Measurements from ENCODE around the gene PKP4. TPM values are rescaled to one million over a fixed set of nuclear protein-coding genes. Genes with fewer than 3 reads are reported as not detected.

The PKP4 gene
- total RNA-seq, 4 donors from 2014 or later: 64.1 to 152 (median 90.2) TPM

DNA sequence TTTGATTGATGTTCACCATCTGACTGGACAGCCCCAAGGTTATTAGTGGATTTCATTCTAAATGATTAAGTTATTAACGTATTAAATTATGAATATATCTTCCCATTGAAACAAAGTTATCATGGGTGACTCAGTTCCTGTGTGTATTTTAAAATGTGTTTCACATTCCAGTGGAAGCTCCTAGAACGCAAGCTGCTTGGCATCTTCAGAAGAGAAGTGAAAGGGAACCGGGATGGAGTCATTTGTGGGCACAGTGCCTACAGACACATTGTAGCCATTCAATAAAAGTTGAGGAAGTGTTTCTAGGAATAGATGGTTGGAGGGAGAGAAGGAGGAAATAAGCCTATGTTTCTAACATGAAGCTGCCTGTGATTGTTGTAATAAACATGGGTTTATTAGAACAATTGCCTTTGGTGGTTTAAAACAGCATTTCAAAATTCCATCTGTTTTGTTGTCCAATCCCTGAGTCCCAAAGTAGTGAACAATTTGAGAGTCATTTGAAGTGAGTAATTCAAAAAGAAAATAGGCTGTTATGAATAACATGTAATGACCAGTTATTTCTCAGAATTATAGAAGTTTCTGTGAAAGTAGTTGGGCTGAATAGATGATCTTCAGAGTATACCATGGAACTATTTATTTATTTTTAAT lies 143.5 kb downstream of the PKP4 start:
- no peak for DNase-seq (ENCODE audit: low spot score in 2 of 2)
- no peaks in the 10 kb centered on the region for H3K9me3 ChIP-seq
- no peak overlapping the region for H3K27ac ChIP-seq
- no peaks in the 10 kb centered on the region for H3K36me3 ChIP-seq
- WGBS: 9% methylated on average over 3 of the region's 3 CpGs
- no peak overlapping the region for H3K4me3 ChIP-seq
- peaks cover 16% of the 10 kb centered on the region for H3K4me1 ChIP-seq
- H3K27me3 ChIP-seq: no peaks in the 10 kb centered on the region
- no peak for TF ChIP-seq POLR2A (IDR thresholded peaks at IDR 0.05)
- TF ChIP-seq, protein P1, sequence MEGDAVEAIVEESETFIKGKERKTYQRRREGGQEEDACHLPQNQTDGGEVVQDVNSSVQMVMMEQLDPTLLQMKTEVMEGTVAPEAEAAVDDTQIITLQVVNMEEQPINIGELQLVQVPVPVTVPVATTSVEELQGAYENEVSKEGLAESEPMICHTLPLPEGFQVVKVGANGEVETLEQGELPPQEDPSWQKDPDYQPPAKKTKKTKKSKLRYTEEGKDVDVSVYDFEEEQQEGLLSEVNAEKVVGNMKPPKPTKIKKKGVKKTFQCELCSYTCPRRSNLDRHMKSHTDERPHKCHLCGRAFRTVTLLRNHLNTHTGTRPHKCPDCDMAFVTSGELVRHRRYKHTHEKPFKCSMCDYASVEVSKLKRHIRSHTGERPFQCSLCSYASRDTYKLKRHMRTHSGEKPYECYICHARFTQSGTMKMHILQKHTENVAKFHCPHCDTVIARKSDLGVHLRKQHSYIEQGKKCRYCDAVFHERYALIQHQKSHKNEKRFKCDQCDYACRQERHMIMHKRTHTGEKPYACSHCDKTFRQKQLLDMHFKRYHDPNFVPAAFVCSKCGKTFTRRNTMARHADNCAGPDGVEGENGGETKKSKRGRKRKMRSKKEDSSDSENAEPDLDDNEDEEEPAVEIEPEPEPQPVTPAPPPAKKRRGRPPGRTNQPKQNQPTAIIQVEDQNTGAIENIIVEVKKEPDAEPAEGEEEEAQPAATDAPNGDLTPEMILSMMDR (IDR thresholded peaks at IDR 0.05): no peak
- TF ChIP-seq POLR2AphosphoS5 (IDR thresholded peaks at IDR 0.05): no peak
- TF ChIP-seq EP300 (IDR thresholded peaks at IDR 0.05): no peak

DNA sequence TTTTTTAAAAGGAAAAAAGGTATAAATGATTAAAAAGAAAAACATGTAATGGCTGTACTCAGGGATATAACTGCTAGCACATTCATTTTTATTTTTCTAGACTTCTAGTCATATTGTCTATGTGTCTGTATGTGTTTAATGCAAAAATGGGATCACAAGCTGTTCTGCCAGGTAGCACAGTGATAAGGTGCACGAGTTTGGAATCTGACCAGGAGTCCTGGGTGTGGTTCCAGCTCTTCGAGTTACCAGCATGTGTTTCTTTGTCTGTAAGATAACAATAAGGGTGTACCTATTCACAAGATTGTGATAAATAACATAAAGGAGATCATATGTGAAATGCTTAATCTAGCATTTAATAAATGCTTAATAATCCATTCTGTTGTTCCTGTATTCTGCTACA lies 145.3 kb downstream of the PKP4 start:
- Histone ChIP-seq H3K36me3 (no peaks in the 10 kb centered on the region), H3K4me3 (no peak overlapping the region), H3K27ac (no peak overlapping the region), H3K27me3 (no peaks in the 10 kb centered on the region), H3K9me3 (no peaks in the 10 kb centered on the region), H3K4me1 (peaks cover 16% of the 10 kb centered on the region)
- WGBS: 49% methylated on average over 2 of the region's 2 CpGs
- DNase-seq (ENCODE audit: low spot score in 2 of 2): no peak
- TF ChIP-seq POLR2A (IDR thresholded peaks at IDR 0.05): no peak
- no peak for TF ChIP-seq EP300 (IDR thresholded peaks at IDR 0.05)
- TF ChIP-seq POLR2AphosphoS5 (IDR thresholded peaks at IDR 0.05): no peak

DNA sequence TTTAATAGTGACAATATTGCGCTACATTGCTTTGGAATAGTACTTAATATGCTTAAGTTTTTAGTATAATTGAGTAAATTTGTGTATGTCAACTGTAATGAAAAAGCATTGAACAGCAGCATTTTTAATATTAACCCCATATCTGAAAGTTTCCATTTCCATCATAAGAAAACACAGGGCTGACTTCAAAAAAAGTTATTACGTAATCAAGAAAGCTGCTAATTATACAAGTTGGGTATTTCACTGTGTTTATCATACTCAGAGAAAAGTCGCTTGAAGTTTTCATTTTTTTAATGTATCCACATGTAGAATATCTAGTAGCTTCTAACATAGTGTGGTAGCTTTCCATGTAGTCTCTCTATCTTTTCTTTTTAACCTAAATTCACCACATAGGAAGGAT lies 146.5 kb downstream of the PKP4 start:
- Histone ChIP-seq H3K27me3 (no peaks in the 10 kb centered on the region), H3K36me3 (no peaks in the 10 kb centered on the region), H3K9me3 (no peaks in the 10 kb centered on the region), H3K27ac (no peak overlapping the region), H3K4me3 (no peak overlapping the region), H3K4me1 (peaks cover 16% of the 10 kb centered on the region)
- TF ChIP-seq EP300 (IDR thresholded peaks at IDR 0.05): no peak
- TF ChIP-seq, protein P1 (IDR thresholded peaks at IDR 0.05): no peak
- TF ChIP-seq POLR2AphosphoS5 (IDR thresholded peaks at IDR 0.05): no peak
- TF ChIP-seq POLR2A (IDR thresholded peaks at IDR 0.05): no peak
- DNase-seq (ENCODE audit: low spot score in 2 of 2): no peak
- WGBS: 94% methylated on average over 3 of the region's 3 CpGs

DNA sequence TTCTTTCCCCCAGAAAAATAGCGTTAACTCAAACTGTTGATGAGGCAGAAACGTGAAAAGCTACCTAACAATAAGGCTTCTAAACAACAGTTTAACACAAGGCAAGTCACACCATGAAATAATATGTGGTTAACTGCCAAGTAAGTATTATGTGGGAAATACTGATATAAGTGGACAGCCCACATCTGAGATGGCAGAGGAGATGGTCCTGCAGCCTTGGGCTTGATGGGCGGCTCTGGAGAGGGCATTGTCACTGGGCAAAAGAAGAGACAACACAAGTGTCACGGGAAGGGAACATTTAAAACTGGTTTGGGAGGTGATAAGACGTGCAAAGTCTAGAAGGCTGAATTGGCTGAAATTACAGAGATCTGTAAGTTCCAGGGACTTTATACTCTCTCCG lies 147.2 kb downstream of the PKP4 start:
- 88% methylated on average over 6 of the region's 6 CpGs for WGBS
- peaks cover 16% of the 10 kb centered on the region for H3K4me1 ChIP-seq
- DNase-seq (ENCODE audit: low spot score in 2 of 2): no peak
- no peak overlapping the region for H3K4me3 ChIP-seq
- no peaks in the 10 kb centered on the region for H3K9me3 ChIP-seq
- no peak overlapping the region for H3K27ac ChIP-seq
- TF ChIP-seq EP300 (IDR thresholded peaks at IDR 0.05): no peak
- TF ChIP-seq, protein P1 (IDR thresholded peaks at IDR 0.05): no peak
- H3K36me3 ChIP-seq: no peaks in the 10 kb centered on the region
- H3K27me3 ChIP-seq: no peaks in the 10 kb centered on the region

DNA sequence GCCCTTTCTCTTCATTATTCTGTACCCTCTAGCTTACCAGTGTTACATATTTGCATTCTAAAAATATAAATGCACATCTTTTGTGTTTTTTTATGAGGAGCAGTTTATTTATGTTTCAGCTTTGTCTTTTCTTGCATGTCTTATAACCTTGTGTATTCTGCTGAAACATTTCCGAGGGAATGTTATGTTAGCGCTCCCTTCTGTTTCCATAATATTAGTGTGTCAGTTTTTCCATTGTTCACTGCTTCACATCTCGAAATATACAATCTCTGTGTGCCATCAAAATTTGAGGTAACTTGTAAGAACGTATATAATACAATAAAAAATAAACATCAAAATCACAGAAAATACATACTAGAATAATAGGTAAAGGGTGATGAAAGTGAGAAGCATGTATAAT lies 153.3 kb downstream of the PKP4 start:
- no peak for DNase-seq (ENCODE audit: low spot score in 2 of 2)
- WGBS: 90% methylated on average over 4 of the region's 4 CpGs

More for the DNA sequence above, 153.3 kb downstream of the PKP4 start:
- Histone ChIP-seq H3K4me3 (no peak overlapping the region), H3K9me3 (no peaks in the 10 kb centered on the region), H3K36me3 (no peaks in the 10 kb centered on the region), H3K27me3 (no peaks in the 10 kb centered on the region), H3K4me1 (no peaks in the 10 kb centered on the region), H3K27ac (no peak overlapping the region)
- TF ChIP-seq POLR2AphosphoS5 (IDR thresholded peaks at IDR 0.05) (no peak), POLR2A (IDR thresholded peaks at IDR 0.05) (no peak), EP300 (IDR thresholded peaks at IDR 0.05) (no peak)
- TF ChIP-seq, protein P1 (IDR thresholded peaks at IDR 0.05): no peak
